Smooth muscle cell (in vitro differentiated cells): Measurements from ENCODE around the gene PTPRN2. TPM values are rescaled to one million over a fixed set of nuclear protein-coding genes. Genes with fewer than 3 reads are reported as not detected.

Source experiments
- DNase-seq: peaks from one replicate; lab custom pipeline; 2025; ENCODE audit not compliant: unreplicated experiment; lab: John Stamatoyannopoulos, UW
- H2AFZ ChIP-seq: fragments of 200-600 bp; sonication (generic); 2 replicates; pipeline ENCODE4 v1.6.0; 2016; ENCODE audit warnings: antibody characterized with exemption, low read depth, mild to moderate bottlenecking
- H3F3A ChIP-seq: fragments of 200-600 bp; sonication (generic); 2 replicates; pipeline ENCODE4 v1.6.0; 2017; ENCODE audit warnings: antibody characterized with exemption, low read depth
- H3K27ac ChIP-seq: fragments of 200-600 bp; sonication (generic); 2 replicates; pipeline ENCODE4 v1.5.1; 2016; ENCODE audit warnings: low read depth, mild to moderate bottlenecking
- H3K27me3 ChIP-seq: fragments of 200-600 bp; sonication (generic); 2 replicates; pipeline ENCODE4 v1.6.1; 2016; ENCODE audit warnings: low read depth, mild to moderate bottlenecking
- H3K36me3 ChIP-seq: fragments of 200-600 bp; sonication (generic); 2 replicates; pipeline ENCODE4 v1.5.1; 2016; ENCODE audit warnings: low read depth
- H3K4me1 ChIP-seq: fragments of 200-600 bp; sonication (generic); 2 replicates; pipeline ENCODE4 v1.5.1; 2016; ENCODE audit warnings: low read depth
- H3K4me2 ChIP-seq: fragments of 200-600 bp; sonication (generic); 2 replicates; pipeline ENCODE4 v1.6.0; 2016; ENCODE audit warnings: mild to moderate bottlenecking
- H3K4me3 ChIP-seq: fragments of 200-600 bp; sonication (generic); 2 replicates; pipeline ENCODE4 v1.5.1; 2016; ENCODE audit warnings: mild to moderate bottlenecking
- H3K79me2 ChIP-seq: fragments of 200-600 bp; sonication (generic); 2 replicates; pipeline ENCODE4 v1.6.0; 2016; ENCODE audit warnings: low read depth, mild to moderate bottlenecking
- H3K9ac ChIP-seq: fragments of 200-600 bp; sonication (generic); 2 replicates; pipeline ENCODE4 v1.6.0; 2016; ENCODE audit warnings: low read depth
- H3K9me3 ChIP-seq: fragments of 200-600 bp; sonication (generic); replicated peaks from 2 replicates; pipeline ENCODE4 v1.5.1; 2016; ENCODE audit warnings: low read depth
- H4K20me1 ChIP-seq: fragments of 200-600 bp; sonication (generic); 2 replicates; pipeline ENCODE4 v1.6.0; 2016; ENCODE audit warnings: low read depth
- CTCF ChIP-seq: fragments of 200-600 bp; sonication (generic); IDR thresholded peaks from 2 replicates; pipeline ENCODE4 v1.5.1; 2017; ENCODE audit warnings: borderline replicate concordance, mild to moderate bottlenecking, antibody characterized with exemption; ENCODE audit not compliant: insufficient read depth, poor library complexity, severe bottlenecking
- WGBS: methylation state at CpG from one replicate; pipeline ENCODE4 v1.1.7; 2016; ENCODE audit warnings: low lambda C conversion rate; 5-methylcytosine and 5-hydroxymethylcytosine counted together
- polyA plus RNA-seq: library from polyadenylated mRNA; unstranded; fragments of >200 nt; fragmentation: Nextera tagmentation; extraction: Ambion mirVana; gene quantifications from 2 replicates; pipeline ENCODE4 v1.2.1, GENCODE V29; 2016
- total RNA-seq: library from RNA; depleted of rRNA; stranded (reverse); fragments of >200 nt; gene quantifications from 2 replicates; pipeline ENCODE4 v1.2.3, GENCODE V29; 2014

Gene PTPRN2
- total and polyA plus RNA-seq, 2 experiments from 2014 or later, result 0.09 to 0.87 TPM

DNA sequence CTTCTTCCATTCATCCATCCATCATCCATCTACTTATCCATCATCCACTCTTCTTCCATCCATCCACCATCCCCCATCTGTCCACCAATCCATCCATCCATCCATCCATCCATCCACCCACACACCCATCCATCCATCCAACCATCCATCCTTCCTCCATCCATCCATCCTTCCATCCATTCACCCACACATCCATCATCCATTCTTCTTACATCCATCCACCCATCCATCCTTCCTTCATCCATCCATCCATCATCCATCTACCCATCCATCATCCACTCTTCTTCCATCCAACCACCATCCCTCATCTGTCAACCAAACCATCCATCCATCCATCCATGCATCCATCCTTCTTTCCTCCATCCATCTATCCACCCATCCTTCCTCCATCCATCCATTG lies 821.5 kb downstream of the PTPRN2 start:
- Histone ChIP-seq H3F3A (no peaks in the 10 kb centered on the region), H3K4me1 (no peaks in the 10 kb centered on the region), H3K9ac (no peak overlapping the region), H3K36me3 (no peaks in the 10 kb centered on the region), H3K4me2 (no peak overlapping the region), H3K79me2 (no peaks in the 10 kb centered on the region), H3K9me3 (no peaks in the 10 kb centered on the region), H4K20me1 (no peaks in the 10 kb centered on the region), H3K27me3 (no peaks in the 10 kb centered on the region), H3K27ac (no peak overlapping the region), H3K4me3 (no peak overlapping the region), H2AFZ (no peak overlapping the region)
- DNase-seq, result no peak
- no peak for TF ChIP-seq CTCF

DNA sequence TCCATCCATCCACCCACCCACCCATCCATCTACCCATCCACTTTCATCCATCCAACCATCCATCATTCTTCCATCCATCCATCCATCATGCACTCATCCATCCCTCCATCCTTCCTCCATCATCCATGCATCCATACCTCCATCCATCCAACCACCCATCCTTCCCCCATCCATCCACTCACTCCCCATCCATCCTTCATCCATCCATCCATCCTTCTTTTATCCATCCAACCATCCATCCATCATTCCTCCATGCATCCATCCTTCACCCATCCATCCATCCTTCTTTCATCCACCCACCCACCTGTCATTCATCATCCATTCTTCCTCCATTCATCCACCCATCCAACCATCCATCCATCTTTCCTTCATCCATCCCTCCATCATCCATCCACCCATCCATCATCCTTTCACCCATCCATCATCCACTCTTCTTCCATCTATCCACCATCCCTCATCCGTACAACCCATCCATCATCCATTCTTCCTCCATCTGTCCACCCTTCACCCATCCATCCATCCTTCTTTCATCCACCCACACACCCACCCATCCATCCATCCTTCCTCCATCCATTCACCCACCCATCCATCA lies 822.6 kb downstream of the PTPRN2 start:
- no peaks in the 10 kb centered on the region for H3K36me3 ChIP-seq
- H3K4me2 ChIP-seq, result no peak overlapping the region
- H4K20me1 ChIP-seq, result no peaks in the 10 kb centered on the region
- H3K9ac ChIP-seq, result no peak overlapping the region
- no peak for TF ChIP-seq CTCF
- H3K4me1 ChIP-seq, result no peaks in the 10 kb centered on the region
- H3K4me3 ChIP-seq, result no peak overlapping the region
- H3K79me2 ChIP-seq, result no peaks in the 10 kb centered on the region
- 100% methylated on average over 1 of the region's 1 CpG for WGBS
- no peaks in the 10 kb centered on the region for H3K9me3 ChIP-seq
- no peak overlapping the region for H3K27ac ChIP-seq
- no peaks in the 10 kb centered on the region for H3F3A ChIP-seq
- H3K27me3 ChIP-seq, result no peaks in the 10 kb centered on the region
- H2AFZ ChIP-seq, result no peak overlapping the region
- DNase-seq, result no peak

- H3K9me3 ChIP-seq, result no peaks in the 10 kb centered on the region
- no peaks in the 10 kb centered on the region for H3K36me3 ChIP-seq
- DNase-seq, result no peak
These were observed 823.4 kb downstream of the PTPRN2 start for GRCh38 chr7:157764193-157764592.

More at GRCh38 chr7:157764193-157764592, 823.4 kb downstream of the PTPRN2 start:
- 94% methylated on average over 6 of the region's 6 CpGs for WGBS
- H3K79me2 ChIP-seq, result no peaks in the 10 kb centered on the region
- no peak overlapping the region for H2AFZ ChIP-seq
- no peak for TF ChIP-seq CTCF
- no peaks in the 10 kb centered on the region for H4K20me1 ChIP-seq
- no peak overlapping the region for H3K4me3 ChIP-seq
- no peaks in the 10 kb centered on the region for H3K27me3 ChIP-seq
- no peaks in the 10 kb centered on the region for H3F3A ChIP-seq
- H3K4me2 ChIP-seq, result no peak overlapping the region
- no peak overlapping the region for H3K27ac ChIP-seq
- no peaks in the 10 kb centered on the region for H3K4me1 ChIP-seq
- H3K9ac ChIP-seq, result no peak overlapping the region
